PC-9 (cell line): ENCODE measurements around the gene PRSS57.

Experiments used
- EZH2 ChIP-seq: fragments of 200-600 bp; sonication (generic); IDR thresholded peaks from 2 replicates; pipeline ENCODE4 v1.8.0; 2017; ENCODE audit warnings: antibody characterized with exemption, low read depth
- TF ChIP-seq, protein P1 (sequence below): fragments of 200-600 bp; sonication (generic); conservative IDR thresholded peaks from 2 replicates; pipeline ENCODE4 v1.6.1; 2017; ENCODE audit warnings: mixed run types, antibody characterized with exemption, mild to moderate bottlenecking, moderate library complexity

DNA sequence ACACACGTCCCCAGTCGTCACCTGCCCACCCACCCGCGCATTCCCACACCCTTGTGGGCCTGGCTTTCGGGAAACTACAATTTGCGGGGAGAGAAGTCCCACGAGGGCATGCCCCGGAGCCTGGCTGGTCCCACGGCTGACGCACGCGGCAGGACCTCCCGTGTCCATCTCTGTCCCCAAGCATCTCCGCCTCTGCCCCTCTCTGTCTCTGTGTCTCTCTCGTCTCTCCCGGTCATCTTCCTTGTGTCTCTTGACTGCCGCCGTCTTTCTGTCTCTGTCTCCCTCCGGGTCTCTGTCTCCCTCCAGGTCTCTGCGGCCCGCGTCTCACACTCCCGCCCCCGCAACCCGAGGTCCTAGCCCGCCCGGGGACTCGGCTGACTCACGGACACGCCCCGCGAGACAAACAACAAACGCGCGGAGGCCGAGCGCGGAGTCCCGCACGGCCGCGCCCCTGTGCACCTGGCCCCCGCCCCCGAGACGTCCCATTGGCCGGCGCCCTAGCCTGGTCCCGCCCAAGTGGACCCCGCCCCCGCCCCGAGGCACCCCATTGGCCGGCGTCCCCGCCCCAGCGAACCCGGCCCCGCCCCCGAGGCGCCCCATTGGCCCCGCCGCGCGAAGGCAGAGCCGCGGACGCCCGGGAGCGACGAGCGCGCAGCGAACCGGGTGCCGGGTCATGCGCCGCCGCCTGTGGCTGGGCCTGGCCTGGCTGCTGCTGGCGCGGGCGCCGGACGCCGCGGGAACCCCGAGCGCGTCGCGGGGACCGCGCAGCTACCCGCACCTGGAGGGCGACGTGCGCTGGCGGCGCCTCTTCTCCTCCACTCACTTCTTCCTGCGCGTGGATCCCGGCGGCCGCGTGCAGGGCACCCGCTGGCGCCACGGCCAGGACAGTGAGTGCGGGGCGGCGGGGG, 55.7 kb downstream of the PRSS57 start, which contains the start of gene FGF22:
- TF ChIP-seq, protein P1, sequence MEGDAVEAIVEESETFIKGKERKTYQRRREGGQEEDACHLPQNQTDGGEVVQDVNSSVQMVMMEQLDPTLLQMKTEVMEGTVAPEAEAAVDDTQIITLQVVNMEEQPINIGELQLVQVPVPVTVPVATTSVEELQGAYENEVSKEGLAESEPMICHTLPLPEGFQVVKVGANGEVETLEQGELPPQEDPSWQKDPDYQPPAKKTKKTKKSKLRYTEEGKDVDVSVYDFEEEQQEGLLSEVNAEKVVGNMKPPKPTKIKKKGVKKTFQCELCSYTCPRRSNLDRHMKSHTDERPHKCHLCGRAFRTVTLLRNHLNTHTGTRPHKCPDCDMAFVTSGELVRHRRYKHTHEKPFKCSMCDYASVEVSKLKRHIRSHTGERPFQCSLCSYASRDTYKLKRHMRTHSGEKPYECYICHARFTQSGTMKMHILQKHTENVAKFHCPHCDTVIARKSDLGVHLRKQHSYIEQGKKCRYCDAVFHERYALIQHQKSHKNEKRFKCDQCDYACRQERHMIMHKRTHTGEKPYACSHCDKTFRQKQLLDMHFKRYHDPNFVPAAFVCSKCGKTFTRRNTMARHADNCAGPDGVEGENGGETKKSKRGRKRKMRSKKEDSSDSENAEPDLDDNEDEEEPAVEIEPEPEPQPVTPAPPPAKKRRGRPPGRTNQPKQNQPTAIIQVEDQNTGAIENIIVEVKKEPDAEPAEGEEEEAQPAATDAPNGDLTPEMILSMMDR: no peak
- no peak for TF ChIP-seq EZH2
